Measurements from ENCODE around the gene SEC23IP. TPM values are rescaled to one million over a fixed set of nuclear protein-coding genes. Genes with fewer than 3 reads are reported as not detected.

The SEC23IP gene
- total RNA-seq, 1 donor from 2014 or later, result 39.2 TPM

- Mint-ChIP-seq H3K36me3 (peaks cover 13% of the 10 kb centered on the region), H3K4me1 (no peaks in the 10 kb centered on the region), H3K4me3 (no peak overlapping the region), H3K9me3 (no peaks in the 10 kb centered on the region), H3K27ac (no peak overlapping the region), H3K27me3 (ENCODE audit: insufficient read depth, low read depth) (no peaks in the 10 kb centered on the region)
- no peak for DNase-seq (ENCODE audit: low spot score)
- Histone ChIP-seq H3K27ac (no peak overlapping the region), H3K4me2 (no peak overlapping the region), H3K79me2 (ENCODE audit: low read depth) (no peaks in the 10 kb centered on the region), H3F3A (ENCODE audit: low read depth) (no peaks in the 10 kb centered on the region), H3K9ac (no peak overlapping the region), H3K36me3 (peaks cover 8% of the 10 kb centered on the region), H3K4me1 (no peaks in the 10 kb centered on the region), H4K20me1 (ENCODE audit: low read depth) (no peaks in the 10 kb centered on the region), H3K9me3 (ENCODE audit: low read depth) (no peaks in the 10 kb centered on the region), H3K27me3 (no peaks in the 10 kb centered on the region), H2AFZ (replicated peaks) (no peak overlapping the region), H3K4me3 (no peak overlapping the region)
- TF ChIP-seq EZH2 (IDR thresholded peaks at IDR 0.05), result no peak
- no peak for TF ChIP-seq CTCF (IDR thresholded peaks at IDR 0.05)
- TF ChIP-seq EZH2phosphoT487 (IDR thresholded peaks at IDR 0.05), result no peak
Observed at GRCh38 chr10:119919826-119920225, 27.3 kb downstream of the SEC23IP start.

- TF ChIP-seq EZH2phosphoT487 (IDR thresholded peaks at IDR 0.05) (no peak), CTCF (IDR thresholded peaks at IDR 0.05) (no peak), EZH2 (IDR thresholded peaks at IDR 0.05) (no peak)
- H2AFZ ChIP-seq (replicated peaks), result no peak overlapping the region
- Mint-ChIP-seq H3K36me3 (peaks cover 10% of the 10 kb centered on the region), H3K27me3 (ENCODE audit: insufficient read depth, low read depth) (no peaks in the 10 kb centered on the region), H3K27ac (no peak overlapping the region), H3K4me3 (no peak overlapping the region), H3K4me1 (peaks cover 5% of the 10 kb centered on the region), H3K9me3 (no peaks in the 10 kb centered on the region)
- H3K4me1 ChIP-seq, result peaks cover 1% of the 10 kb centered on the region
- no peak overlapping the region for H3K4me3 ChIP-seq
- no peaks in the 10 kb centered on the region for H3K27me3 ChIP-seq
- H3K27ac ChIP-seq, result no peak overlapping the region
- peaks cover 34% of the 10 kb centered on the region for H3K36me3 ChIP-seq
- no peak for DNase-seq (ENCODE audit: low spot score)
- H4K20me1 ChIP-seq (ENCODE audit: low read depth), result peaks cover 5% of the 10 kb centered on the region
- H3K4me2 ChIP-seq, result no peak overlapping the region
- peaks cover 15% of the 10 kb centered on the region for H3F3A ChIP-seq (ENCODE audit: low read depth)
- no peaks in the 10 kb centered on the region for H3K79me2 ChIP-seq (ENCODE audit: low read depth)
- H3K9ac ChIP-seq, result no peak overlapping the region
- no peaks in the 10 kb centered on the region for H3K9me3 ChIP-seq (ENCODE audit: low read depth)
Observed at GRCh38 chr10:119928411-119928810, 35.9 kb downstream of the SEC23IP start.

- no peak overlapping the region for H3K9ac ChIP-seq
- no peaks in the 10 kb centered on the region for H3K9me3 Mint-ChIP-seq
- H3K27me3 Mint-ChIP-seq (ENCODE audit: insufficient read depth, low read depth), result no peaks in the 10 kb centered on the region
- DNase-seq (ENCODE audit: low spot score), result no peak
- H2AFZ ChIP-seq (replicated peaks), result no peak overlapping the region
- H4K20me1 ChIP-seq (ENCODE audit: low read depth), result peaks cover 5% of the 10 kb centered on the region
- no peak overlapping the region for H3K4me3 ChIP-seq
- H3F3A ChIP-seq (ENCODE audit: low read depth), result peaks cover 15% of the 10 kb centered on the region
- no peak for TF ChIP-seq CTCF (IDR thresholded peaks at IDR 0.05)
- TF ChIP-seq EZH2phosphoT487 (IDR thresholded peaks at IDR 0.05), result no peak
- no peak for TF ChIP-seq EZH2 (IDR thresholded peaks at IDR 0.05)
- peaks cover 5% of the 10 kb centered on the region for H3K4me1 ChIP-seq
- no peak overlapping the region for H3K4me2 ChIP-seq
- peaks cover 35% of the 10 kb centered on the region for H3K36me3 ChIP-seq
- H3K36me3 Mint-ChIP-seq, result peaks cover 21% of the 10 kb centered on the region
- H3K27ac ChIP-seq, result no peak overlapping the region
- H3K27me3 ChIP-seq, result no peaks in the 10 kb centered on the region
- H3K4me3 Mint-ChIP-seq, result no peak overlapping the region
- no peaks in the 10 kb centered on the region for H3K79me2 ChIP-seq (ENCODE audit: low read depth)
- H3K9me3 ChIP-seq (ENCODE audit: low read depth), result no peaks in the 10 kb centered on the region
- H3K27ac Mint-ChIP-seq, result no peak overlapping the region
- peaks cover 11% of the 10 kb centered on the region for H3K4me1 Mint-ChIP-seq
Observed at GRCh38 chr10:119931871-119932270, 39.3 kb downstream of the SEC23IP start.
